SK-N-SH treated with all-trans-retinoic acid at 6 μM for 48 hours (cell line): ENCODE measurements around the gene ARID1B.

Experiments
- ATAC-seq: fragments of 200-7000 bp; cut with Tn5 transposase; 3 replicates; pipeline ENCODE4 v1.9.1; 2020; ENCODE audit warnings: mild to moderate bottlenecking, moderate library complexity
- ARNTL ChIP-seq: fragments of 450-650 bp; formaldehyde crosslinking; IDR thresholded peaks from 2 replicates; pipeline ENCODE4 v1.5.0; 2020; ENCODE audit warnings: low read depth, mild to moderate bottlenecking, moderate library complexity, borderline replicate concordance
- BACH2 ChIP-seq: fragments of 250-450 bp; sonication (Bioruptor Pico); IDR thresholded peaks from 2 replicates; pipeline ENCODE4 v1.9.0; 2021; ENCODE audit warnings: mild to moderate bottlenecking, borderline replicate concordance
- CREB5 ChIP-seq: fragments of 250-450 bp; sonication (Bioruptor Pico); IDR thresholded peaks from 2 replicates; pipeline ENCODE4 v1.5.1; 2020; ENCODE audit warnings: low read depth, mild to moderate bottlenecking, moderate library complexity
- CSDC2 ChIP-seq: fragments of 250-450 bp; sonication (Bioruptor Pico); IDR thresholded peaks from 2 replicates; pipeline ENCODE4 v1.5.0; 2020; ENCODE audit warnings: mild to moderate bottlenecking, moderate library complexity
- ESRRG ChIP-seq: fragments of 250-450 bp; sonication (Bioruptor Pico); IDR thresholded peaks from 2 replicates; pipeline ENCODE4 v1.6.1; 2021; ENCODE audit warnings: mild to moderate bottlenecking
- GLIS3 ChIP-seq: fragments of 250-450 bp; sonication (Bioruptor Pico); IDR thresholded peaks from 2 replicates; pipeline ENCODE4 v1.5.0; 2020; ENCODE audit warnings: mild to moderate bottlenecking, moderate library complexity
- ISL1 ChIP-seq: fragments of 250-450 bp; sonication (Bioruptor Pico); IDR thresholded peaks from 2 replicates; pipeline ENCODE4 v2.1.2; 2022; ENCODE audit warnings: mild to moderate bottlenecking, moderate library complexity
- PATZ1 ChIP-seq: fragments of 250-450 bp; sonication (Bioruptor Pico); IDR thresholded peaks from 2 replicates; pipeline ENCODE4 v1.8.0; 2020; ENCODE audit warnings: mild to moderate bottlenecking, moderate library complexity, borderline replicate concordance
- PPARA ChIP-seq: fragments of 250-450 bp; sonication (Bioruptor Pico); IDR thresholded peaks from 2 replicates; pipeline ENCODE4 v1.5.0; 2020; ENCODE audit warnings: mild to moderate bottlenecking, borderline replicate concordance
- RARB ChIP-seq: fragments of 250-450 bp; sonication (Bioruptor Pico); IDR thresholded peaks from 2 replicates; pipeline ENCODE4 v1.8.0; 2021; ENCODE audit warnings: mild to moderate bottlenecking, moderate library complexity
- SNAI2 ChIP-seq: fragments of 250-450 bp; sonication (Bioruptor Pico); IDR thresholded peaks from 2 replicates; pipeline ENCODE4 v1.5.0; 2020; ENCODE audit warnings: mild to moderate bottlenecking, moderate library complexity
- TCF4 ChIP-seq: fragments of 250-450 bp; sonication (Bioruptor Pico); IDR thresholded peaks from 2 replicates; pipeline ENCODE4 v1.8.0; 2021; ENCODE audit warnings: mild to moderate bottlenecking, moderate library complexity, borderline replicate concordance
- TSHZ2 ChIP-seq: fragments of 250-450 bp; sonication (Bioruptor Pico); IDR thresholded peaks from 2 replicates; pipeline ENCODE4 v1.5.0; 2020; ENCODE audit warnings: mild to moderate bottlenecking, moderate library complexity
- ZC3H10 ChIP-seq: fragments of 250-450 bp; sonication (Bioruptor Pico); IDR thresholded peaks from 2 replicates; pipeline ENCODE4 v1.5.1; 2021; ENCODE audit warnings: mild to moderate bottlenecking, moderate library complexity
- ZFP3 ChIP-seq: fragments of 250-450 bp; sonication (Bioruptor Pico); IDR thresholded peaks from 2 replicates; pipeline ENCODE4 v1.5.0; 2020; ENCODE audit warnings: mild to moderate bottlenecking, moderate library complexity
- ZNF565 ChIP-seq: fragments of 450-650 bp; formaldehyde crosslinking; conservative IDR thresholded peaks from 2 replicates; pipeline ENCODE4 v1.5.0; 2020; ENCODE audit warnings: low read depth, mild to moderate bottlenecking, moderate library complexity
- ZNF70 ChIP-seq: fragments of 450-650 bp; formaldehyde crosslinking; IDR thresholded peaks from 2 replicates; pipeline ENCODE4 v1.5.0; 2020; ENCODE audit warnings: mild to moderate bottlenecking, moderate library complexity
- ZNF8 ChIP-seq: fragments of 450-650 bp; formaldehyde crosslinking; IDR thresholded peaks from 2 replicates; pipeline ENCODE4 v1.5.0; 2020; ENCODE audit warnings: mild to moderate bottlenecking, moderate library complexity
- TF ChIP-seq, protein P1 (sequence below): fragments of 250-450 bp; sonication (Bioruptor Pico); IDR thresholded peaks from 2 replicates; pipeline ENCODE4 v1.5.1; 2021; ENCODE audit warnings: mild to moderate bottlenecking, moderate library complexity
- TF ChIP-seq, protein P2 (sequence below): fragments of 250-450 bp; sonication (Bioruptor Pico); IDR thresholded peaks from 2 replicates; pipeline ENCODE4 v1.8.0; 2021; ENCODE audit warnings: low read depth, mild to moderate bottlenecking, moderate library complexity, borderline replicate concordance

The ARID1B gene

DNA sequence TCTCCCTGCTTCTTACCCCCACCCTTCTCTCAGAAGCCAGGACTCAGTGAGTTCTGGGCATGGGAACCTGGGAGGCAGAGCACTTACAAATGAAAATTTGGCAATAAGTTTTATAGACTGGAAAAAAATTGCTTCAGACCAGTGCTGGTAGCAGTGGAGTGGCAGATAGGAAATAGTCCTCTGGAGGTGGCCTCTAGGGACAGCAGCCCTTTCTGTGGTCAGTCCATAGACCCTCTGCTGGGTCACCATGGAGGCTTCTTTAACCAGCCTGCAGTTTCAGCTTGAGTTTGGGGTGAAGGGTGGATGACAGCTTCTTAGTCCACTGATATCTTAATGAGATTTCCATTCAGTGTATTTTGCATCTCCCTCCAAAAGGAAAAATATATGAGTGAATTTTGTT lies 179.1 kb downstream of the ARID1B start (continued):
- TF ChIP-seq SNAI2 (CRISPR knock-in tag) (no peak), ESRRG (no peak), ZNF8 (CRISPR knock-in tag) (no peak), ZNF565 (CRISPR knock-in tag) (no peak), ZC3H10 (no peak)

DNA sequence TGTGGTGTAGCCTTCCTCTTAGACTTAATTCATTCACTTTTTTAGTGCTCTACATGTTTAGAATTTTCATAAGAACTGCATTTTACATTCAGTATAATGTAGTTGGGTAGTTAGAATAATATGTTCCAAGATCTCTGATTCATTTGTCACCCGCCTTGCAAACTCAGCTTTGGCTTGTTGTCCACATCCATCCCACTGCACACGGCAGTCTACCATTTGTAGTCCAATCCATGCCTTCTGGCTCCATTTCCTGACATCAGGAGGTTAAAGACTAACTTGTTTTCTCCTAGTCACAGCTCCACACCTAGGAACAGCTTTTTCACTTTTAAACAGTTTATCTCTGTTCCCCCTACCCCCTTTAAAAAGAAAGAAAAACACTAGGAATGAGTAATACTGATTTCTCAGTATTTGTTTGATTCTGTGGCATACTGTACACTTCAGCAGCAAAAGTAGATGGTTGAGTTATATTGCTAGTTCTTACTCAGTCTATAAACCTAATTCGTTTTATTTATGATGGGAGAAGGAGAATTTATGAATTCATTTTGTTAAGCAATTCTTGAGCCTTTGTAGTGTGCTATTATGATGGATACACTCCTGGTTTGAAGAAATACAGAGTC lies 180.9 kb downstream of the ARID1B start:
- TF ChIP-seq ZFP3 (no peak), PATZ1 (CRISPR knock-in tag) (no peak), ISL1 (CRISPR knock-in tag) (no peak)
- TF ChIP-seq, protein P1, sequence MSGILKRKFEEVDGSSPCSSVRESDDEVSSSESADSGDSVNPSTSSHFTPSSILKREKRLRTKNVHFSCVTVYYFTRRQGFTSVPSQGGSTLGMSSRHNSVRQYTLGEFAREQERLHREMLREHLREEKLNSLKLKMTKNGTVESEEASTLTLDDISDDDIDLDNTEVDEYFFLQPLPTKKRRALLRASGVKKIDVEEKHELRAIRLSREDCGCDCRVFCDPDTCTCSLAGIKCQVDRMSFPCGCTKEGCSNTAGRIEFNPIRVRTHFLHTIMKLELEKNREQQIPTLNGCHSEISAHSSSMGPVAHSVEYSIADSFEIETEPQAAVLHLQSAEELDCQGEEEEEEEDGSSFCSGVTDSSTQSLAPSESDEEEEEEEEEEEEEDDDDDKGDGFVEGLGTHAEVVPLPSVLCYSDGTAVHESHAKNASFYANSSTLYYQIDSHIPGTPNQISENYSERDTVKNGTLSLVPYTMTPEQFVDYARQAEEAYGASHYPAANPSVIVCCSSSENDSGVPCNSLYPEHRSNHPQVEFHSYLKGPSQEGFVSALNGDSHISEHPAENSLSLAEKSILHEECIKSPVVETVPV (CRISPR knock-in tag), result no peak
- ATAC-seq, result no peak

DNA sequence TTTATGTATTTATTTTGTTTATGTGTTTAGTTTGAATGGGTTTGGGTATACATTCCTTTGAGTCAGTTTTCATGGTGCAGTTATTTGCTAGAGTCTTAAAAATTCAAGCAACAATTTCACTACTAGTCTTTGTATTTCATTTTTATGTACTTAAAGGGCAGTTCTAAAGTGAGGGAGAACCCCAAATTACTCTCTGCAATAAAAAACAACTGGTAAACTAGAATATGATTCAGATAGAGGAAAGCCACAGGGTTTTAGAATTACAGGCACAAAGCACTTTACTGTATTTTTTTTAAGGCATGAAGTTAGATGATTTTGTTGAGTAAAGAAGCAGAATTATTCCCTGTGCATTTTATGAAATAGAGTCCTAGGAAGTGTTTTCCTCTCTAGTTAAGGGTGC lies 183.3 kb downstream of the ARID1B start:
- no peak for ATAC-seq

More for the DNA sequence above, 183.3 kb downstream of the ARID1B start:
- no peak for TF ChIP-seq ARNTL (CRISPR knock-in tag)
- no peak for TF ChIP-seq PATZ1 (CRISPR knock-in tag)
- no peak for TF ChIP-seq CSDC2 (CRISPR knock-in tag)
- TF ChIP-seq ESRRG, result no peak
- no peak for TF ChIP-seq RARB (CRISPR knock-in tag)
- no peak for TF ChIP-seq SNAI2 (CRISPR knock-in tag)
- no peak for TF ChIP-seq BACH2 (CRISPR knock-in tag)
- no peak for TF ChIP-seq ZFP3
- TF ChIP-seq, protein P2, sequence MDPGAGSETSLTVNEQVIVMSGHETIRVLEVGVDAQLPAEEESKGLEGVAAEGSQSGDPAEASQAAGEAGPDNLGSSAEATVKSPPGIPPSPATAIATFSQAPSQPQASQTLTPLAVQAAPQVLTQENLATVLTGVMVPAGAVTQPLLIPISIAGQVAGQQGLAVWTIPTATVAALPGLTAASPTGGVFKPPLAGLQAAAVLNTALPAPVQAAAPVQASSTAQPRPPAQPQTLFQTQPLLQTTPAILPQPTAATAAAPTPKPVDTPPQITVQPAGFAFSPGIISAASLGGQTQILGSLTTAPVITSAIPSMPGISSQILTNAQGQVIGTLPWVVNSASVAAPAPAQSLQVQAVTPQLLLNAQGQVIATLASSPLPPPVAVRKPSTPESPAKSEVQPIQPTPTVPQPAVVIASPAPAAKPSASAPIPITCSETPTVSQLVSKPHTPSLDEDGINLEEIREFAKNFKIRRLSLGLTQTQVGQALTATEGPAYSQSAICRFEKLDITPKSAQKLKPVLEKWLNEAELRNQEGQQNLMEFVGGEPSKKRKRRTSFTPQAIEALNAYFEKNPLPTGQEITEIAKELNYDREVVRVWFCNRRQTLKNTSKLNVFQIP, result no peak
- no peak for TF ChIP-seq ZC3H10
- no peak for TF ChIP-seq ZNF8 (CRISPR knock-in tag)
- no peak for TF ChIP-seq ISL1 (CRISPR knock-in tag)
- TF ChIP-seq TCF4 (CRISPR knock-in tag), result no peak
- TF ChIP-seq, protein P1 (CRISPR knock-in tag), result no peak
- no peak for TF ChIP-seq ZNF70
- TF ChIP-seq PPARA, result no peak
- no peak for TF ChIP-seq CREB5 (CRISPR knock-in tag)
- no peak for TF ChIP-seq GLIS3
- TF ChIP-seq TSHZ2 (CRISPR knock-in tag), result no peak
